Measurements from ENCODE around the gene BHLHA15. TPM values are rescaled to one million over a fixed set of nuclear protein-coding genes. Genes with fewer than 3 reads are reported as not detected.

Gene BHLHA15
- total and polyA plus RNA-seq, 2 of the 13 experiments (the other 11 are each of a cell fraction or from before 2014, with no cell fraction given), result 1.9 to 6.1 TPM

DNA sequence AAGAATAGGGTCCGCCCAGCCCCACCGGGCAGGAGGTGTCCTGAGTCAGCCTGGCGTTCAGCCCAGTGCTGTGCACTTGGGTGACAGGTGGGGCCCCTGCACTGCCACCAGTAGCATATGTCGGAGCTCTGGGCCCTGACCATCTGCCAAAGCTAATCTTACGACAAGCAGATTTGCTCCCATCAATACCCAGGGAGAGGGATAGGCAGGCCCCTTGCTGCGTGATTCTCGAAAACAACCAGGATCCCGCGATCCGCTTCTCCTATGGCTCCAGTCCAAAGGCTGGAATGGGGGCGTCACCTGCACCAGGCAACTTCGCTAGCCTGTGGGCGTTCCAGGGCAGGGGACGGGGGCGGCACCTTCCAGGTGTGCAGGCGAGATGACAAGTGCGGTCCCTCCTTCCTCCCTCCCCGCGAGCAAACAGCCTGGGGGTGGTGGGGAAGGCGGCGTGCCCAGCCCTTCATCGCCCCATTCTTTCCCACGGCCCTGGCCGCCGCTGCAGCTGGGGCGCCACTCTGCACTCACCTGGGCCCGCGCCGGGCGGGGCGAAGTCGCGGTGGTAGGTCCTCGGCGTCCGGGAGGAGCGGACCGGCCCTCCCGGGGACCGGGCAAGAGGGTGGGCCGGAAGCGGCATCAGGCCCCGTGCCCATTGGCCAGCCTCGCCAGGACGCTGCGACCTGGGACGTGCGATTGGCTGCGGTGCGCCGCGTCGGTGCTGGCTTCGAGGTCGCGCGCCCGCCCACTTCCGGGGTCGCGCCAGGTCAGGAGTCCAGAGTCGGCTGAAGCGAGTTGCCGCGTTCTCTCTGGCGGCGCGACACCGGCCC is 40.6 kb downstream of the BHLHA15 start, which contains the start of gene TECPR1 (continued):
- no peak for TF ChIP-seq KIAA2018 (CRISPR knock-in tag; IDR thresholded peaks at IDR 0.05; ENCODE audit: borderline replicate concordance)
- no peak for TF ChIP-seq IRX3 (CRISPR knock-in tag; IDR thresholded peaks at IDR 0.05; ENCODE audit: borderline replicate concordance, low read depth)
- no peak for TF ChIP-seq ZBTB21 (CRISPR knock-in tag; IDR thresholded peaks at IDR 0.05)
- TF ChIP-seq ZNF136 (CRISPR knock-in tag; IDR thresholded peaks at IDR 0.05; ENCODE audit: low read depth), result no peak
- peak; percentile 90 for TF ChIP-seq KDM5B (CRISPR knock-in tag; IDR thresholded peaks at IDR 0.05; ENCODE audit: borderline replicate concordance)
- peak; percentile 90 for TF ChIP-seq ZMYM4 (CRISPR knock-in tag; IDR thresholded peaks at IDR 0.05)
- peak; percentile 16 for TF ChIP-seq TEAD3 (CRISPR knock-in tag; optimal IDR thresholded peaks at IDR 0.05; ENCODE audit: borderline replicate concordance)
- peak; percentile 92 for TF ChIP-seq ZMAT3 (CRISPR knock-in tag; conservative IDR thresholded peaks at IDR 0.05)
- TF ChIP-seq SMARCC2 (IDR thresholded peaks at IDR 0.05), result no peak
- TF ChIP-seq, protein P1, sequence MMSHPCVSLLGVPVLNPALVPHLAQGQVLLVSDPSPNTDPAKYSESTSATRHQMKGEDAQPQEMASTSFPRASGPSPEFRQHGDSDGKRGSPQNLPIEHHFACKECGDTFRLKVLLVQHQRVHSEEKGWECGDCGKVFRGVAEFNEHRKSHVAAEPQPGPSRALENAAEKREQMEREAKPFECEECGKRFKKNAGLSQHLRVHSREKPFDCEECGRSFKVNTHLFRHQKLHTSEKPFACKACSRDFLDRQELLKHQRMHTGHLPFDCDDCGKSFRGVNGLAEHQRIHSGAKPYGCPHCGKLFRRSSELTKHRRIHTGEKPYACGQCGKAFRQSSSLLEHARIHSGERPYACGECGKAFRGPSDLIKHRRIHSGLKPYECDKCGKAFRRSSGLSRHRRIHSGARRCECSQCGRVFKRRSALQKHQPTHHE (CRISPR knock-in tag; IDR thresholded peaks at IDR 0.05; ENCODE audit: borderline replicate concordance), result peak; percentile 95
- peak; percentile 78; the same call in 1 of the 2 replicates for TF ChIP-seq PHF21A (CRISPR knock-in tag; IDR thresholded peaks at IDR 0.05)
- TF ChIP-seq ZFAT (CRISPR knock-in tag; conservative IDR thresholded peaks at IDR 0.05), result no peak
- 0 out of 2 replicates have a peak, but pooled peaks have one; percentile 21 for TF ChIP-seq MIER2 (CRISPR knock-in tag; IDR thresholded peaks at IDR 0.05)
- TF ChIP-seq NAIF1 (CRISPR knock-in tag; IDR thresholded peaks at IDR 0.05; ENCODE audit: borderline replicate concordance), result no peak
- no peak for TF ChIP-seq FOXP1 (IDR thresholded peaks at IDR 0.05)
- TF ChIP-seq FOXP1 (CRISPR knock-in tag; IDR thresholded peaks at IDR 0.05), result no peak
- TF ChIP-seq TCF7L2 (IDR thresholded peaks at IDR 0.05; ENCODE audit: low read depth, low read length), result no peak
- peak; percentile 91; the same call in 1 of the 2 replicates for TF ChIP-seq ELF4 (CRISPR knock-in tag; IDR thresholded peaks at IDR 0.05; ENCODE audit: borderline replicate concordance)
- TF ChIP-seq, protein P2, sequence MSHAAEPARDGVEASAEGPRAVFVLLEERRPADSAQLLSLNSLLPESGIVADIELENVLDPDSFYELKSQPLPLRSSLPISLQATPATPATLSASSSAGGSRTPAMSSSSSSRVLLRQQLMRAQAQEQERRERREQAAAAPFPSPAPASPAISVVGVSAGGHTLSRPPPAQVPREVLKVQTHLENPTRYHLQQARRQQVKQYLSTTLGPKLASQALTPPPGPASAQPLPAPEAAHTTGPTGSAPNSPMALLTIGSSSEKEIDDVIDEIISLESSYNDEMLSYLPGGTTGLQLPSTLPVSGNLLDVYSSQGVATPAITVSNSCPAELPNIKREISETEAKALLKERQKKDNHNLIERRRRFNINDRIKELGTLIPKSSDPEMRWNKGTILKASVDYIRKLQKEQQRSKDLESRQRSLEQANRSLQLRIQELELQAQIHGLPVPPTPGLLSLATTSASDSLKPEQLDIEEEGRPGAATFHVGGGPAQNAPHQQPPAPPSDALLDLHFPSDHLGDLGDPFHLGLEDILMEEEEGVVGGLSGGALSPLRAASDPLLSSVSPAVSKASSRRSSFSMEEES (CRISPR knock-in tag; IDR thresholded peaks at IDR 0.05), result no peak; the same call in 1 of the 2 replicates
- no peak for TF ChIP-seq ATF1 (CRISPR knock-in tag; IDR thresholded peaks at IDR 0.05)

Measured in HepG2 (cell line).